Stomach (tissue), 9 donors: ENCODE data around the gene ETV5. TPM values are rescaled to one million over a fixed set of nuclear protein-coding genes. Genes with fewer than 3 reads are reported as not detected.

Experiments used
- DNase-seq, 2 donors: peaks; one replicate each; pipeline versions ENCODE4 v3.0.0 to v3.0.0-alpha.2; 2013 to 2019
- H3K27ac ChIP-seq, 5 donors: fragments of 200-600 bp in 4 of 5; sonication (generic) in 4 of 5; one replicate each; pipeline ENCODE4 v1.5.1; 2013 to 2019; ENCODE audit warnings: mild to moderate bottlenecking in 1 of 5, moderate library complexity in 1 of 5
- H3K27me3 ChIP-seq, 3 donors: fragments of 200-600 bp; sonication (generic); one replicate each; pipeline ENCODE4 v1.5.1; 2017 to 2019; ENCODE audit warnings: mixed run types in 1 of 3
- H3K36me3 ChIP-seq, 4 donors: fragments of 200-600 bp; sonication (generic); 1 replicate in 3 of 4; 2 replicates in 1 of 4; pipeline ENCODE4 v1.5.1; 2016 to 2019
- H3K4me1 ChIP-seq, 4 donors: fragments of 200-600 bp; sonication (generic); one replicate each; pipeline ENCODE4 v1.5.1; 2016 to 2019
- H3K4me3 ChIP-seq, 4 donors: fragments of 200-600 bp; sonication (generic) in 3 of 4; one replicate each; pipeline ENCODE4 v1.5.1; 2016 to 2019; ENCODE audit warnings: mild to moderate bottlenecking in 1 of 4
- H3K9me3 ChIP-seq, 4 donors: fragments of 200-600 bp; sonication (generic); one replicate each; pipeline ENCODE4 v1.5.1; 2016 to 2019
- EP300 ChIP-seq: sonication (generic); formaldehyde crosslinking; IDR thresholded peaks from one replicate; pipeline ENCODE4 v1.6.1; 2017; ENCODE audit warnings: antibody characterized with exemption
- POLR2A ChIP-seq, 4 donors: fragments of 450-650 bp; IDR thresholded peaks; one replicate each; pipeline ENCODE4 v1.6.1; 2016; ENCODE audit warnings: antibody characterized with exemption in 4 of 4, control low read depth in 2 of 4, mild to moderate bottlenecking in 1 of 4, moderate library complexity in 1 of 4
- POLR2AphosphoS5 ChIP-seq, 3 donors: sonication (generic); formaldehyde crosslinking; IDR thresholded peaks; one replicate each; pipeline ENCODE4 v1.6.1; 2016; ENCODE audit warnings: antibody characterized with exemption in 3 of 3
- WGBS, 5 donors: extraction: QIAGEN DNeasy Blood & Tissue Kit in 3 of 5; methylation state at CpG; one replicate each; pipeline versions ENCODE4 v1.1.5 to v1.1.7; 2013 to 2018; 5-methylcytosine and 5-hydroxymethylcytosine counted together
- intact Hi-C: fragments of 100-400 bp; cut with DNase I; formaldehyde crosslinking; loops from one replicate; pipeline ENCODE4 v1.15.1; 2023; ENCODE audit warnings: low total_unique reads
- polyA plus RNA-seq, 3 donors: library from polyadenylated mRNA; stranded (reverse); fragments of 200-250 nt; gene quantifications; one replicate each; pipeline ENCODE4 v1.2.3, GENCODE V29; 2013
- total RNA-seq, 5 donors: library from RNA; depleted of rRNA; stranded (reverse); fragments of >200 nt; gene quantifications; one replicate each; pipeline versions ENCODE4 v1.1.0 to v1.2.3, GENCODE V29; 2014 to 2016
- TF ChIP-seq, protein P1 (sequence below), 7 experiments: fragments of 450-650 bp in 4 of 7; fragments of 200-600 bp in 3 of 7; sonication (generic) in 3 of 7; IDR thresholded peaks; one replicate each; pipeline ENCODE4 v1.5.1; 2016 to 2019; ENCODE audit warnings: antibody characterized with exemption in 7 of 7, control low read depth in 2 of 7, mild to moderate bottlenecking in 1 of 7
- donor health status: healthy with polysubstance abuse.
- donor health status: Bipolar disorder and iron deficiency.
- donor health status: healthy.

The ETV5 gene
- total and polyA plus RNA-seq, 8 donors: 2.9 to 343 (median 17.7) TPM

DNA sequence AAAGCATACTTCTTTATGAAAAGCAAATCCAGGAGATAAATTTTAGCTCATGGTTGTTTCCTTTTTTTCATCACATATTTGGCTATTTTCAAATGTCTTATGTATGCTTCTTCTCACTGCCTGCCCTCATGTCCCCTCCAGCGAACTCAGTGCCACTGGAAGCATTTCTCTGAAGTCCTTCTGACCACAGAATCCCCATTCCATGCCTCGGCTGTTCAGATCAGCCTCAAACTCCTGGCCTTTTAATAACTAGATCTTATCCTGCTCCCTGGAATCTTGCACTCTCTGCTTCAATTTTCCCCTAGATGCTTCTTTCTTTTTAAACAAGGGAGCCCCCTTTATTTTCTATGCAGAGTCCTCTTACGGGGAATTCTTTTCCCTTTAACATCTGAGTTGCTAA, 10.1 kb downstream of the ETV5 start:
- H3K9me3 ChIP-seq: no peaks in the 10 kb centered on the region
- H3K4me1 ChIP-seq: peaks cover 18 to 46% (median 31%) of the 10 kb centered on the region in 4 donors
- H3K27me3 ChIP-seq: peaks cover 0 to 53% (median 0%) of the 10 kb centered on the region in 3 donors
- no peak overlapping the region for H3K4me3 ChIP-seq
- intact Hi-C loops: no loop called here
- no peaks in the 10 kb centered on the region for H3K36me3 ChIP-seq
- peak overlapping the region in 1 of 5 donors; percentile 54 for H3K27ac ChIP-seq
- 38 to 57% (median 45%) methylated on average over 3 of the region's 3 CpGs for WGBS, 5 donors
- TF ChIP-seq EP300 (no peak), POLR2AphosphoS5 (IDR thresholded peaks at IDR 0.05) (no peak), POLR2A (IDR thresholded peaks at IDR 0.05) (no peak)
- TF ChIP-seq, protein P1, sequence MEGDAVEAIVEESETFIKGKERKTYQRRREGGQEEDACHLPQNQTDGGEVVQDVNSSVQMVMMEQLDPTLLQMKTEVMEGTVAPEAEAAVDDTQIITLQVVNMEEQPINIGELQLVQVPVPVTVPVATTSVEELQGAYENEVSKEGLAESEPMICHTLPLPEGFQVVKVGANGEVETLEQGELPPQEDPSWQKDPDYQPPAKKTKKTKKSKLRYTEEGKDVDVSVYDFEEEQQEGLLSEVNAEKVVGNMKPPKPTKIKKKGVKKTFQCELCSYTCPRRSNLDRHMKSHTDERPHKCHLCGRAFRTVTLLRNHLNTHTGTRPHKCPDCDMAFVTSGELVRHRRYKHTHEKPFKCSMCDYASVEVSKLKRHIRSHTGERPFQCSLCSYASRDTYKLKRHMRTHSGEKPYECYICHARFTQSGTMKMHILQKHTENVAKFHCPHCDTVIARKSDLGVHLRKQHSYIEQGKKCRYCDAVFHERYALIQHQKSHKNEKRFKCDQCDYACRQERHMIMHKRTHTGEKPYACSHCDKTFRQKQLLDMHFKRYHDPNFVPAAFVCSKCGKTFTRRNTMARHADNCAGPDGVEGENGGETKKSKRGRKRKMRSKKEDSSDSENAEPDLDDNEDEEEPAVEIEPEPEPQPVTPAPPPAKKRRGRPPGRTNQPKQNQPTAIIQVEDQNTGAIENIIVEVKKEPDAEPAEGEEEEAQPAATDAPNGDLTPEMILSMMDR (IDR thresholded peaks at IDR 0.05): no peak
- no peak for DNase-seq

DNA sequence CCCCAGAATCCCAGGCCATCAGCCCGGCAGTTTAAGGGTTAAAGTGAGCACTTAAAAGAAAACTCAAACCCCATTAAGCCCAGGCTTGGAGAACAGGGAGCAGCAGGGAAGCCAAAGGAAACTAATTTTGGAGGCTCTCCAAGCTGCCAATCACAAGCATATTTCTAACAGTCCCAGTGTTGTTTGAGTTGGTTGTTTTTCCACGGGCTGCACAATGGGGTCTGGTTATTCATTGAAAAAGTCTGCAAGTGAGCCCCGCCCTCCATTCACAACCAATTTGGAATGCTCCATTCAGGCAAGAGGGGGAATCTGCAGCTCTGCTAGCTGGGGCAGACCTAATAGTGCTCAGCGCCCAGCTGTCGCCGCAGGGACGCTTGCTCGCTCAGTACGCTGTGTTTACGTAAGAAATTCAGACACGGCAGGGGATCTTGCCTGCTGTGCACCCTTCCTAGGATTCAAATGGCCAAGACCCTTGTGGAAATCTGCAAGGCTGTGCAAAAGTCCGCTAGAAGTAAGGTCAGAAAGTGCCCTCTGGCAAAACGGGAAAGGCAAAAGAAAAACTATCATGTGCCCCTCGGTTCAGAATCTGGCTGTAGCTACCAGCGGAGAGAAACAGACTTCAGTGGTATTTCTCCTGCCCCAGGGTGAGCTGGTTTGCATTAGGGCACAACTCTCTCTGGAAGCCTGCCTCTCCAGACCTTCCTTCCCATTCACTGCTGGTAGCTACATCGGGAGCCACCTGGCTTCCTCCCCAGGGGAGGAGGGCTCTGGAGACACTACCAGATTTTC, 11.0 kb downstream of the ETV5 start:
- Histone ChIP-seq H3K4me1 (peaks cover 18 to 51% (median 31%) of the 10 kb centered on the region in 4 donors), H3K9me3 (no peaks in the 10 kb centered on the region), H3K27ac (peak overlapping the region in 4 of 5 donors; percentile 45 to 66 (median 57)), H3K27me3 (peaks cover 0 to 54% (median 0%) of the 10 kb centered on the region in 3 donors), H3K4me3 (peak overlapping the region; percentile 27 to 40 (median 36)), H3K36me3 (no peaks in the 10 kb centered on the region)
- WGBS, 5 donors: 1 to 6% (median 2%) methylated on average over 15 to 16 of the region's 16 CpGs
- TF ChIP-seq POLR2AphosphoS5 (IDR thresholded peaks at IDR 0.05) (peak in 1 of 3 donors; percentile 12), POLR2A (IDR thresholded peaks at IDR 0.05) (no peak), EP300 (no peak)
- TF ChIP-seq, protein P1 (IDR thresholded peaks at IDR 0.05): no peak
- peak; percentile 77 to 96 for DNase-seq
- intact Hi-C loops: no loop called here

DNA sequence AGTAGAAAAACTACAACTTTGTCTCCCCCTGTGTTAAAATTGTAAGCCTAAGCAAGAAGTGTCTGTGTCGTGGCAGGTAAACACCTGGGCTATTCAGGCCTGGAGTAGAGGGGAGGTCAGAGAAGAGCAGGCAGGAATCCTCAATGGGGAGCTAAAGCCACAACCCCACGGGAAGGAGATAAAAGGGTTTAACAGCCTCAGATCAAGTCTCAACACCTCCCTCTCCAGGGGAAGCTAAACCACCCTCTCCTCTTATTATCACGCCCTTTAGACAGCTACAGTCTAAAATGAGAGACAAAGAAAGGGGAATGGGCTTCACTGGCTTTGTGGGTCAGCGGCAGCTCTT, 11.6 kb downstream of the ETV5 start:
- no peaks in the 10 kb centered on the region for H3K9me3 ChIP-seq
- no peak for DNase-seq
- no peaks in the 10 kb centered on the region for H3K36me3 ChIP-seq
- peak overlapping the region; percentile 27 to 40 (median 36) for H3K4me3 ChIP-seq
- intact Hi-C loops: no loop called here
- peak overlapping the region in 3 of 5 donors; percentile 44 to 65 (median 49) for H3K27ac ChIP-seq
- peaks cover 18 to 51% (median 31%) of the 10 kb centered on the region in 4 donors for H3K4me1 ChIP-seq
- no peak for TF ChIP-seq POLR2AphosphoS5 (IDR thresholded peaks at IDR 0.05)
- peaks cover 0 to 53% (median 0%) of the 10 kb centered on the region in 3 donors for H3K27me3 ChIP-seq
- 6 to 22% (median 16%) methylated on average over 4 of the region's 4 CpGs for WGBS, 5 donors

DNA sequence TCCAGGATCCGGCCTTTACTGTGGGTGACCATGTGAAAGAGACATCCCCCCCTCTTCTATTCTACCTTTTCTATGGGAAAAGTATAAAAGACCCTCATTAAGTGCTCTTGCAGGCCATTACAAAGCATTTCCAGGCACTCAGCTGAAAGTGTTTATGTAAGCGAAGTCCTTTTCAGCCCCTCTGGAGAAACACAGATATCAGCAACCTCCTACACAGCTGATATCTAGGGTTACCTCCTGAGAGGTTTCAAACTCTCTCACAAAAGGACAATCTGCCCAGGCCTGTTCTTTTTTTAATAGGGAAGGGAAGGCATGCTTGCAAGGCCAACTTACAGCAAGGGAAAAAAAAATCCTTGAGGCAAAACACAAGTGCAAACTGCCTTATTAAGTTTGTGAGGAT, 12.6 kb downstream of the ETV5 start:
- intact Hi-C loops: no loop called here
- no peak for DNase-seq
- TF ChIP-seq POLR2A (IDR thresholded peaks at IDR 0.05) (no peak), EP300 (no peak), POLR2AphosphoS5 (IDR thresholded peaks at IDR 0.05) (no peak)
- TF ChIP-seq, protein P1 (IDR thresholded peaks at IDR 0.05): no peak
- Histone ChIP-seq H3K27me3 (peaks cover 0 to 49% (median 0%) of the 10 kb centered on the region in 3 donors), H3K27ac (peak overlapping the region in 2 of 5 donors; percentile 44 to 51), H3K4me1 (peaks cover 18 to 51% (median 31%) of the 10 kb centered on the region in 4 donors), H3K4me3 (no peak overlapping the region), H3K36me3 (no peaks in the 10 kb centered on the region), H3K9me3 (no peaks in the 10 kb centered on the region)
- WGBS, 5 donors: 45 to 72% (median 49%) methylated on average over 2 of the region's 2 CpGs
